B cell (primary cell): ENCODE measurements around the gene MAD1L1. TPM values are rescaled to one million over a fixed set of nuclear protein-coding genes. Genes with fewer than 3 reads are reported as not detected.

ENCODE experiments used
- ATAC-seq: fragments of 200-7000 bp; cut with Tn5 transposase; one replicate; pipeline ENCODE4 v1.10.0; 2021; ENCODE audit warnings: low read depth, mild to moderate bottlenecking, moderate number of reproducible peaks, moderate library complexity
- CTCF ChIA-PET: fragments of 350-600 bp; sonication (Branson Sonifier 250); formaldehyde crosslinking; loops from one replicate; lab custom pipeline; 2021; ENCODE audit warnings: antibody characterized with exemption, inconsistent platforms; lab: Charles Lee
- POLR2A ChIA-PET: fragments of 350-600 bp; sonication (Branson Sonifier 250); formaldehyde crosslinking; loops from one replicate; lab custom pipeline; 2021; ENCODE audit warnings: antibody characterized with exemption; lab: Charles Lee
- DNase-seq: peaks from one replicate; pipeline ENCODE4 v3.0.0; 2013
- H2AFZ ChIP-seq: 2 replicates; pipeline ENCODE4 v1.6.1; 2012; ENCODE audit warnings: mild to moderate bottlenecking, low read depth, low read length; ENCODE audit not compliant: insufficient read depth, poor library complexity, severe bottlenecking
- H3K27ac ChIP-seq, 2 donors: 1 replicate in 1 of 2; 2 replicates in 1 of 2; pipeline ENCODE4 v1.5.1; 2012 to 2013; ENCODE audit warnings: low read length in 2 of 2, mild to moderate bottlenecking in 2 of 2, moderate library complexity in 1 of 2
- H3K27me3 ChIP-seq, 4 experiments: fragments of 200-600 bp in 1 of 4; sonication (generic) in 1 of 4; replicated peaks in 1 of 4; 1 replicate in 2 of 4; 2 replicates in 2 of 4; pipeline versions ENCODE4 v1.6.1 to v1.7.0; 2013 to 2016; ENCODE audit warnings: low read length in 3 of 4, mild to moderate bottlenecking in 2 of 4, mixed read lengths in 1 of 4, moderate library complexity in 1 of 4; ENCODE audit not compliant: insufficient read depth in 4 of 4, control insufficient read depth in 3 of 4; ENCODE audit errors: control extremely low read depth in 1 of 4
- H3K36me3 ChIP-seq, 2 experiments: replicated peaks in 1 of 2; 1 replicate in 1 of 2; 2 replicates in 1 of 2; pipeline versions ENCODE4 v1.6.1 to v1.7.1; 2013; ENCODE audit warnings: low read length in 1 of 2; ENCODE audit not compliant: insufficient read depth in 2 of 2, control insufficient read depth in 1 of 2; ENCODE audit errors: control extremely low read depth in 1 of 2, extremely low read depth in 1 of 2
- H3K4me1 ChIP-seq, 2 donors: fragments of 200-600 bp in 1 of 2; sonication (generic) in 1 of 2; 1 replicate in 1 of 2; 2 replicates in 1 of 2; pipeline versions ENCODE4 v1.5.1 to v1.6.1; 2013 to 2017; ENCODE audit warnings: low read length in 2 of 2; ENCODE audit not compliant: control insufficient read depth in 2 of 2, insufficient read depth in 2 of 2
- H3K4me2 ChIP-seq: replicated peaks from 2 replicates; pipeline ENCODE3; 2012; ENCODE audit warnings: mild to moderate bottlenecking, low read depth, low read length; ENCODE audit not compliant: poor library complexity, severe bottlenecking
- H3K4me3 ChIP-seq, 5 experiments: fragments of 200-600 bp in 1 of 5; sonication (generic) in 1 of 5; 1 replicate in 3 of 5; 2 replicates in 2 of 5; pipeline versions ENCODE4 v1.5.1 to v1.7.0; 2011 to 2016; ENCODE audit warnings: low read length in 4 of 5, mild to moderate bottlenecking in 4 of 5, low read depth in 2 of 5, control low read depth in 1 of 5, moderate library complexity in 1 of 5; ENCODE audit not compliant: insufficient read depth in 1 of 5; ENCODE audit errors: control extremely low read depth in 1 of 5, extremely low read depth in 1 of 5
- H3K79me2 ChIP-seq: fragments of 200-600 bp; sonication (generic); one replicate; pipeline ENCODE4 v1.6.0; 2016; ENCODE audit warnings: low read length; ENCODE audit not compliant: control insufficient read depth, insufficient read depth
- H3K9ac ChIP-seq: fragments of 200-600 bp; sonication (generic); 2 replicates; pipeline ENCODE4 v1.6.1; 2017; ENCODE audit warnings: mild to moderate bottlenecking, low read length, moderate library complexity
- H3K9me3 ChIP-seq, 3 donors: one replicate each; pipeline versions ENCODE4 v1.6.1 to v1.7.1; 2013; ENCODE audit warnings: low read length in 2 of 3; ENCODE audit not compliant: control insufficient read depth in 2 of 3, insufficient read depth in 1 of 3; ENCODE audit errors: control extremely low read depth in 1 of 3
- H4K20me1 ChIP-seq: 2 replicates; pipeline ENCODE4 v1.6.0; 2012; ENCODE audit warnings: mild to moderate bottlenecking, low read length; ENCODE audit not compliant: insufficient read depth, control insufficient read depth, poor library complexity, severe bottlenecking
- H3K27ac Mint-ChIP-seq: one replicate; pipeline ENCODE4 v1.8.0; 2021; ENCODE audit warnings: mixed read lengths
- H3K27me3 Mint-ChIP-seq: one replicate; pipeline ENCODE4 v1.8.0; 2021; ENCODE audit warnings: mixed read lengths
- H3K4me1 Mint-ChIP-seq: one replicate; pipeline ENCODE4 v1.8.0; 2021; ENCODE audit warnings: mixed read lengths
- H3K4me3 Mint-ChIP-seq: one replicate; pipeline ENCODE4 v1.8.0; 2021; ENCODE audit warnings: mixed read lengths
- H3K9me3 Mint-ChIP-seq: one replicate; pipeline ENCODE4 v1.8.0; 2022; ENCODE audit warnings: mixed read lengths; ENCODE audit not compliant: insufficient read depth
- CTCF ChIP-seq: fragments of 200-600 bp; IDR thresholded peaks from one replicate; pipeline ENCODE4 v1.8.0; 2022; ENCODE audit warnings: antibody characterized with exemption, mild to moderate bottlenecking
- EZH2 ChIP-seq: IDR thresholded peaks from 2 replicates; pipeline ENCODE4 v1.6.1; 2012; ENCODE audit warnings: borderline replicate concordance, low read depth, mild to moderate bottlenecking, moderate library complexity, low read length; ENCODE audit not compliant: insufficient read depth, poor library complexity, severe bottlenecking
- WGBS: methylation state at CpG from one replicate; pipeline ENCODE4 v1.1.5; 2013; ENCODE audit warnings: missing lambda C conversion rate; ENCODE audit not compliant: insufficient coverage; 5-methylcytosine and 5-hydroxymethylcytosine counted together
- intact Hi-C: fragments of 100-400 bp; cut with micrococcal nuclease; formaldehyde crosslinking; loops from one replicate; pipeline ENCODE4 v1.10.0; 2022
- polyA plus RNA-seq: library from polyadenylated mRNA; depleted of rRNA; stranded (reverse); fragments of >200 nt; gene quantifications from 2 replicates; pipeline ENCODE4 v1.2.3, GENCODE V29; 2012
- total RNA-seq, 2 donors: library from RNA; stranded (reverse); fragments of 120-200 nt in 1 of 2; gene quantifications; 1 replicate in 1 of 2; 2 replicates in 1 of 2; pipeline versions ENCODE4 v1.2.3 to v1.2.4, GENCODE V29; 2013 to 2022

MAD1L1 gene
- total and polyA plus RNA-seq, 2 donors (not counting 1 experiment from before 2014, with no cell fraction given) = 86.7 to 110 TPM

GRCh38 chr7:1809070-1809469 is 423.7 kb downstream of the MAD1L1 start:
- Histone ChIP-seq H3K4me1 (no peaks in the 10 kb centered on the region), H3K79me2 (no peaks in the 10 kb centered on the region), H3K36me3 (no peaks in the 10 kb centered on the region), H3K9me3 (no peaks in the 10 kb centered on the region), H3K9ac (no peak overlapping the region), H3K27ac (no peak overlapping the region), H3K4me3 (no peak overlapping the region), H3K4me2 (no peak overlapping the region), H2AFZ (no peak overlapping the region), H3K27me3 (no peaks in the 10 kb centered on the region), H4K20me1 (no peaks in the 10 kb centered on the region)
- TF ChIP-seq EZH2 (no peak), CTCF (no peak)
- POLR2A ChIA-PET = no interaction called here
- ATAC-seq = no peak
- intact Hi-C loops = no loop called here
- DNase-seq = no peak
- H3K4me1 Mint-ChIP-seq = no peaks in the 10 kb centered on the region
- H3K27me3 Mint-ChIP-seq = peaks cover 8% of the 10 kb centered on the region
- CTCF ChIA-PET = no interaction called here
- 88% methylated on average over 2 of the region's 7 CpGs for WGBS
- no peaks in the 10 kb centered on the region for H3K9me3 Mint-ChIP-seq
- H3K4me3 Mint-ChIP-seq = no peak overlapping the region
- H3K27ac Mint-ChIP-seq = no peak overlapping the region

DNA sequence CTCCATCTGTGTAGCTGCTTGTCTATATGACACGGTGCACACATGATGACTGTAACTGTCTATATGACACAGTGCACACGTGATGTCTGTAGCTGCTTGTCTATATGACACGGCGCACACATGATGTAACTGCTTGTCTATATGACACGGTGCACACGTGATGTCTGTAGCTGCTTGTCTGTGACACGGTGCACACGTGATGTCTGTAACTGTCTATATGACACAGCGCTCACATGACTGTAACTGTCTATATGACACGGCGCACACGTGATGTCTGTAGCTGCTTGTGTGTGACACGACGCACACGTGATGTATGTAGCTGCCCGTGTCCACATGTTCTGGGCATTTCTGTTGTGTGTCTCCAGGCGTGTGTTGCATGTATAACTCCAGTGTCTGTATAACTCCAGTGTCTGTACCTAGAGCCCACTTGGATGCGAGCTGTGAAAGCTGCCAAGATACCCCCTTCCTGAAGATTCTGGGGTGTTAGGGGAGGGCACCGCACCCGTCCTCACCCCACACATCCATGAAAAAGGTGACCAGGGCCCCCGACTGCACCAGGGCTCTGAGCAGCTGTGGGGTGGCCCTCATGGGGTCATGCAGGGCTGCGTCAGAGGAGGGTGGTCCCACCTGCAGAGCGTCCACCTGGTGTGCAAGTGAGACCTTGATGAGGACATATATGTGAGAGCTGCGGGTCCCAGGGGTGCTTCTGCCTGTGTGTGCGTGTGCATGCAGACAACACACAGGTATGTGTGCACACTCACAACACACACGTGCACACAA is 424.7 kb downstream of the MAD1L1 start:
- intact Hi-C loops = no loop called here
- H3K9me3 ChIP-seq = no peaks in the 10 kb centered on the region
- H3K4me1 ChIP-seq = no peaks in the 10 kb centered on the region
- no peak overlapping the region for H2AFZ ChIP-seq
- POLR2A ChIA-PET = no interaction called here
- no peak overlapping the region for H3K9ac ChIP-seq
- no peak overlapping the region for H3K4me3 Mint-ChIP-seq
- no peak overlapping the region for H3K4me3 ChIP-seq
- no peaks in the 10 kb centered on the region for H3K4me1 Mint-ChIP-seq
- no peaks in the 10 kb centered on the region for H4K20me1 ChIP-seq
- H3K36me3 ChIP-seq = no peaks in the 10 kb centered on the region
- no peaks in the 10 kb centered on the region for H3K79me2 ChIP-seq
- CTCF ChIA-PET = interaction anchor here (0.6 kb wide), 1 partner anchor 247 kb away, joined by 3 read pairs; no protein-coding TSS in a partner anchor
- TF ChIP-seq CTCF (no peak), EZH2 (no peak)
- 96% methylated on average over 22 of the region's 26 CpGs for WGBS
- H3K27ac Mint-ChIP-seq = no peak overlapping the region
- ATAC-seq = no peak
- peaks cover 14% of the 10 kb centered on the region for H3K27me3 Mint-ChIP-seq
- no peak overlapping the region for H3K27ac ChIP-seq
- H3K9me3 Mint-ChIP-seq = no peaks in the 10 kb centered on the region
- DNase-seq = no peak
- peaks cover 0 to 3% (median 0%) of the 10 kb centered on the region in 4 experiments for H3K27me3 ChIP-seq
- no peak overlapping the region for H3K4me2 ChIP-seq
